HG03460 (cell line): ENCODE results near the gene CLDN6.

Experiments
- ATAC-seq: cut with Tn5 transposase; IDR thresholded peaks from one replicate; pipeline ENCODE4 v1.9.1; 2021; ENCODE audit not compliant: unreplicated experiment

Gene CLDN6

DNA sequence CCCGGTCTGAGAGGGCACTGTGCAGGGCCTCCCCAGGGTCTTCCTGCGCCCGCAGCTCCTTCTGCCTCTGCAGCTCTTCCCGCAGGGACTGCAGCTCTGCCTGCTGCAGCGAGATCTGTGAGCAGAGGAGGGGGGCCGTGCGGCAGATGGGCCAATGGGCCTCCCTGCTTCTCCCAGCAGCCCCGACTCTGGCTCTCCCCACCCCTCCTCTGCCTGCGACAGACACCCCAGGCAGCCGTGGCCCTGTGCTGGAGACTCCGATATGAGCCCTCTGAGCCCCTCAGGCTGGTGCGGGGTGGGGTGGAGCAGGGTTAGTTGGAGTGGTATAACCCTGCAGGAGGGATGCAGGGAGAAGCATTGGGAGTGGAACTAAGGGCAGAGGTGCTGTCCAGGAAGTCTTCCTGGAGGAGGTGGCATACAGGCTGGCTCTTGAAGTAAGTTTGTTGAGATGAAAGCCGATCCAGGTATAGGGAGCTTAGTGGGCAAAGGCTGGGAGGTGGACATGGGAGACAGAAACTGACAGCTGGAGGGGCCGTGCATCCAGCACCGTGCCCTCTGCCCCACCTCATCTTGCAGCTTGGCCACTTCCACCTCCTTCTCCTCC is 10.8 kb upstream of the CLDN6 start:
- no peak for ATAC-seq

DNA sequence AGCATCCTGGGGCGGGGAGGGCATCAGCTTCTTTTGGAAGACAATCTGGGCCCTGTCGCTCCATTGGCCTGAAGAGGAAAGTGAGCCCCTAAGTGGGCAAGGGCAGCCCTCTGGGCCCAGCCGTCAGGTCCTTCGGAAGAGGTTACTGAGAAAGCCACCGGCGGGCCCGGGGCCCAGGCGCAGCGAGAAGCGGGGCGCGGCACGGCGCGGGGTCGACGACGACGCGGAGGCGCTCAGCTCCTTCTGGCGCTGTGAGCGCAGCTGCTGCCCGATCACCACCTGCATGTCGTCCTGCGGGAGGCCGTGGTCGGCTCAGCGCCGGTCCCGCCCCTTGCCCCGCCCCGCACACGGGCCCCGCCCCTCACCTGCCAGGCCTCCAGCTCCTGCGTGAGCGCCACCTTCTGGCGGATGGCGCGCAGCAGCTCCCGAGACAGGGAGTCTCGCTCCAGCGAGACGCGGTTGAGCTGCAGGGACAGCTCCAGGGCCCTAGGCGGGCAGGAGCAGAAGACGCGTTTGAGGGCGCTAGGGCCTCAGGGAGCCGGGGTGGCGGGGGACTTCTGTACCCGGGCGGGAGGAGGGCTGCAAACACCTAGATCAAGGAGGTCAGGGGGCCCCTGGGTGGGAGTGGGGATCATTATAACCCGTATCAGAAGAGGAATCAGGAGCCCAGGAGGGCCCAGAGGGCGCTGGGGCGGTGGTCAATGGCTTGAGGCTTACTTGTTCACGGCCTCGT is 10.2 kb upstream of the CLDN6 start:
- peak; percentile 32 for ATAC-seq

DNA sequence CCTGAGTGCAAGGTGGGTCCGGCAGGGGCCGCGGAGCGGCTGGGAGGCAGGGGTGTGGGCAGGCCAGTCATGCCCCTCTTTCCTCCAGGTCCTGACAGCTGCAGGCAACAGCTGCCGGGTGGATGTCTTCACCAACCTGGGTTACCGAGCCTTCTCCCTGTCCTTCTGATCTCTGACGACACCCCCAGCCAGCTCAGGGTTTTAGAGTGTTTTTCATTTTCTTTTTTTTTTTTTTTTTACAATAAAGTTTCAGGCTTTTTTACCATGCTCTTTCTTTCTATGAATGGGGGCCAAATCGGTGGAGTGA is 9.5 kb upstream of the CLDN6 start:
- no peak for ATAC-seq

DNA sequence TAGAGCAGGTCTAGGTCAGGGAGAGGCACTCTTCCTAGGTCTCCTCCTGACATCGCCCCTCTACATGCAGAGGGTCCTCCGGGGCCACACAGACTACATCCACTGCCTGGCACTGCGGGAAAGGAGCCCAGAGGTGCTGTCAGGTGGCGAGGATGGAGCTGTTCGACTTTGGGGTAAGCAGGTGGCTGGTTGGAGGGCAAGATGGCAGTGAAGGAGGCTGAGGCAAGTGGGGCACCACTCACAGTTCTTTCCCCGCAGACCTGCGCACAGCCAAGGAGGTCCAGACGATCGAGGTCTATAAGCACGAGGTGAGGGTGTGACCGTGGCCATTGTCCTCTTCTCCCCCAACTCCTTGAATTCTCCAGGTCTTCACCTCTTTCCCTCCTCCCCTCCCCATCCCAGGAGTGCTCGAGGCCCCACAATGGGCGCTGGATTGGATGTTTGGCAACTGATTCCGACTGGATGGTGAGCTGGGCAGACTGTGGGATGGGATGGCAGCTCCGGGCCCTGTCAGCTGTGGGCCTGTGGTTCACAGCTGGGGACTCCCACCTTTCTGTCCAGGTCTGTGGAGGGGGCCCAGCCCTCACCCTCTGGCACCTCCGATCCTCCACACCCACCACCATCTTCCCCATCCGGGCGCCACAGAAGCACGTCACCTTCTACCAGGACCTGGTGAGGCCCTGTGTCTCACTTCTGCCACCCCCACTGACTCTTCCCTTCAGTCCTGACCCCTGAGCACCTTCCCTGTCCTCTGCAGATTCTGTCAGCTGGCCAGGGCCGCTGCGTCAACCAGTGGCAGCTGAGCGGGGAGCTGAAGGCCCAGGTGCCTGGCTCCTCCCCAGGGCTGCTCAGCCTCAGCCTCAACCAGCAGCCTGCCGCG is 8.9 kb upstream of the CLDN6 start:
- ATAC-seq: no peak

DNA sequence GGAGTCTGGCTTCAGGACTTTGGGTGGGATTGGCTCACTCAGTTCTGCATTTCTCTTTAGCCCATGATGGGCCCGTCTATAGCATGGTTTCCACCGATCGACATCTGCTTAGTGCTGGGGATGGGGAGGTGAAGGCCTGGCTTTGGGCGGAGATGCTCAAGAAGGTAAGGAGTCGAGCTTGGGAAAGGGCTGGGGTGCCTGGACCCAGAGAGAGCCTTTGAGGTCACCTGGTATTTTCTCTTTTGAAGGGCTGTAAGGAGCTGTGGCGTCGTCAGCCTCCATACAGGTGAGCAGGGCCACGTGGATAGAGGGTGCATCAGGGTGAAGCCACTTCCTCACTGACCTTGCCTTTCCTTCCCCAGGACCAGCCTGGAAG is 8.0 kb upstream of the CLDN6 start:
- no peak for ATAC-seq

DNA sequence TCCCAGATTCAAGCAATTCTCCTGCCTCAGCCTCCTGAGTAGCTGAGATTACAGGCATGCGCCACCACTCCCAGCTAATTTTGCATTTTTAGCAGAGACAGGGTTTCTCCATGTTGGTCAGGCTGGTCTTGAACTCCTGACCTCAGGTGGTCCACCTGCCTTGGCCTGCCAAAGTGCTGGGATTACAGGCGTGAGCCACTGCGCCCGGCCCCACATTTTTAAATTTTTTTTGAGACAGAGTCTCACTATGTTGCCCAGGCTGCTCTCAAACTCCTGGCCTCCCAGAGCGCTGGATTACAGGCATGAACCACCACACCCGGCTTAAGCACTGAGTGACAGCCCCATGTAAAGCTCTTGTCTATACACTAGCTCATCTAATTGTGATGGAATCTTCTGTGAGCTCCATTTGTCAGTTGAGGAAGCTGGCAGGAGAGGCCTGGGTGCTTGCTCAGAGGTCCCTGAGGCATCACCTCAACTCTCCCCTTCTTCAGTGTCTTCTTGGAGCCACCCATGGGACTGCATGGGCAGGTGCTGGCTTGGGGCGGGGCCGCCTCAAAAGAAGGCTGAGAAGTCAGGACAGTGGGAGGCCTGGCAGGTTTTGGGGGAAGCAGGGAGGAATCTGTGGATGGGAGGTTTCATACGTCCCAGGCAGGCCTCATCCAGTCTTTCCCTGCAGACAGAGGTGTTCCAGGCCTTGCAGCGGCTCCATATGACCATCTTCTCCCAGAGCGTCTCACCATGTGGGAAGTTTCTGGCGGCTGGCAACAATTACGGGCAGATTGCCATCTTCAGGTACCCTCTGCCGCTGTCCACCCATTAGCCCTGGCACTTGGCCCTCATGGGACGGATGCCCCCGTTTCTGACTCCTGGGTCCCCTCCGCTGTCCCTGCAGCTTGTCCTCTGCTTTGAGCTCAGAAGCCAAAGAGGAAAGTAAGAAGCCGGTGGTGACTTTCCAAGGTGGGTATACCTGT is 7.3 kb upstream of the CLDN6 start:
- no peak for ATAC-seq

DNA sequence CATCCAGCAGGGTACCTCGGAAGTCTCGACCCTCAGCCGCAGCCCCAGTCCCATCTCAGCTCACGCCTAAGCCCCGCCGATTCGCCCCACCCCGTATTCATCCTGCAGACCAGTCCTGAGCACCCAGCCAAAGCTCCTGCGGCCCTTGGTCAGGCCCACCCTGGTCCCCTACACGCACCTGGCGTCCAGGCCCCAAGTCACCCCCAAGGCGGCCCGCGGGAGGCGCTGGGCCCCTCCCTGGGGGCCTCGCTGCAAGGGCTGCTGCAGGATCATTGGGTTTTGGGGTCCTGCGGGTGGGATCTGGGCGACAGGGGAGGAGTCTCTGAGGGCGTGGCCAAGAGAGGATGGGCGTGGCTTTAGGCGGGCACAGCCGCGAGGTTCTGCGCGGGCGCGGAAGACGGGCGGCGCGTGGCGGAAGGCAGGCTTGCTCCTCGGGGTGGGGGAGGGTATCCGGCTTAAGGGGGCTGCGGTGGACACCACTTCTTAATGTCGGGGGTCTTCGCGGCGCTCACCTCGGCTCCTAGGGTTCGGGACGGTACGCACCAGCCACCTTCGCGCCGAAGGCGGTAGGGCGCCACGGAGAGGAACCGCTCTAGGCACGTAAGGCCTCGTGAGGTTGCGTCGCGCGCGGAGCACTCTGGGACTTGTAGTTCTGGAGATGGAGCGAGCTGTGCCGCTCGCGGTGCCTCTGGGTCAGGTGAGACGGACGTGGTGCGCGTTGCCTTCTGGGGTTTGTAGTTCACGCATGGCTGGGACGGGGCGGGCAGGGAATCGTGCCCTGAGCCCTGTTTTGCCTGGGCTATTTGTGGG is 5.9 kb upstream of the CLDN6 start, which contains the start of the genes HCFC1R1 and THOC6:
HCFC1R1 (minus strand) TSS at position 274 of the 810 bp plus-strand sequence; CDS start at position 273, 1 bp downstream.
THOC6 (plus strand) TSS at position 367 of the 810 bp plus-strand sequence; CDS start at position 659, 292 bp downstream.
- ATAC-seq: peak; percentile 67

DNA sequence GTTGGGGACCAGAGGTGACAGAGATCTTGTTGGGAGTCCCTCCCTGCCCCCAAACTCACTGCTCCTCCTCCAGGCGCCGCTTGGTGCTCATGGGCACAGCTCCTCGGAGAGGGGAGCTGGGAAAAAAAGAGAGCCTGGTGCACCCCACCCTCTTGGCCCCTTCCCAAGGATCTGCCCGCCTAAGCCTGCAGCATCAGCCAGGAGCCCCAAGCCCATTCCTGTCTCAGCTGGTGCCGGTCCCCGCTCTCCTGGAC is 5.4 kb upstream of the CLDN6 start:
- ATAC-seq: no peak

DNA sequence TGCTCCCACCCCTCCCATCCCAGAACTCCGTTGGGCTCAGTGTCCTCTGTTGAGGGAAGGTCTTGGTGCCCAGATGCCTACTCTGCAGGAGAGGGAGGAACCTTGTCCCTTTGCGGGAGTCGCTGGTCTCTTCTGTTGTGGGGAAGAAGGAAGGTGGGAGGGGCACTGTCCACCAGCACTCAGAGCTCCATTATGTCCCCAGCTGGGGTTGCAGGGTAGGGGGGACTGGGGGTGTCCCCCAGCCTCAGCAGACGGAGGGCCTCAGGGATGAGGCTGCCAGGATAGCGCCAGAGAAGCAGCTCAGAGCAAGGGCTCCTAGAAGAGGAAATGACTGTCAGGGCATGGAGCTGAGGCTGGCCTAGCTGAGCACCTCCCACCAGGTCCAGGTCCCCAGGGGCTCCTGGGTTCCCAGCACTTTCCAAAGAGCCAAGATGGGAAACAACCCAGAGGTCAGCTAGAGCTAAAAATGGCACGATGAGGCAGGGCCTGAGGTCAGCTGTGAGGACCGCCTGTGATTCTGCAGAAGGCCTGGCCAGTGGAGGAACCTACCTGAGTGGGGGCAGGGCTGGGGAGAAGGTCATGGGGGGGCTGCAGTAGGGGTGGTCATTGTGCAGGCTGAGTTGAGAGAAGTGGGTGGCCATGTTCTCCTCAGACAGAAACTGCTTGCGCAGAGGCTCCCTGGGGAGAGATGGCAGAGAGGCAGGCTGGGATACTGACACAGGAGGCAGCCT is 4.9 kb upstream of the CLDN6 start:
- ATAC-seq: no peak

DNA sequence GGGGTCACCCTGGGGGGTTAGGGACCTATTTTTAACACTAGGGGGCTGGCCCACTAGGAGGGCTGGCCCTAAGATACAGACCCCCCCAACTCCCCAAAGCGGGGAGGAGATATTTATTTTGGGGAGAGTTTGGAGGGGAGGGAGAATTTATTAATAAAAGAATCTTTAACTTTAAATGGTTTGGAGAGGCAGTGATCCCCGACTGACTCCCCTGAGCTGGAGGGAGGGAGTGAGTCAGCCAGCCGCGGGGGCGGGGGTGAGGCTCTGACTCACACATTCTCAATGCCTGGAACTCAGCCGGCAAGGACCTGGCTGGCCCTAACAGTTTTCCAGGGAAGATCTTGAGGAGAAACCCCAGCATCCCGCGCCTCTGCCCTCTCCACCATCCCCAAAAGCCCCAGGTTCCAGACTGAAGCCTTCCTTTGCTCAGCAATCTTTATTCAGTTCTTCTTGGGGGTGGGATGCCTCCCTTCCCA is 4.3 kb upstream of the CLDN6 start:
- ATAC-seq: no peak

DNA sequence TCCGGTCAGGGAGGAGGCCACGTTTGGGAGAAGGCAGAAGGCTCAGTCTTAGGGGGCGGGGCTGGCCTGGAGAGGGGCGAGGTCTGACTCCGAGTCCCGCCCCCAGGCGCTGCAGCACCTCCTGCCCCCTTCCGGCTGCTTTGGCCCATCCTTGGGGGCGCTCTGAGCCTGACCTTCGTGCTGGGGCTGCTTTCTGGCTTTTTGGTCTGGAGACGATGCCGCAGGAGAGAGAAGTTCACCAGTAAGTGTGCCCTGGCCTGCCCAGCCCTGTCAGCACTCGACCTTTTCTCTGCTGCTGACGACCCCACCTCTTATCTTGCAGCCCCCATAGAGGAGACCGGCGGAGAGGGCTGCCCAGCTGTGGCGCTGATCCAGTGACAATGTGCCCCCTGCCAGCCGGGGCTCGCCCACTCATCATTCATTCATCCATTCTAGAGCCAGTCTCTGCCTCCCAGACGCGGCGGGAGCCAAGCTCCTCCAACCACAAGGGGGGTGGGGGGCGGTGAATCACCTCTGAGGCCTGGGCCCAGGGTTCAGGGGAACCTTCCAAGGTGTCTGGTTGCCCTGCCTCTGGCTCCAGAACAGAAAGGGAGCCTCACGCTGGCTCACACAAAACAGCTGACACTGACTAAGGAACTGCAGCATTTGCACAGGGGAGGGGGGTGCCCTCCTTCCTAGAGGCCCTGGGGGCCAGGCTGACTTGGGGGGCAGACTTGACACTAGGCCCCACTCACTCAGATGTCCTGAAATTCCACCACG is 3.6 kb upstream of the CLDN6 start:
- no peak for ATAC-seq

DNA sequence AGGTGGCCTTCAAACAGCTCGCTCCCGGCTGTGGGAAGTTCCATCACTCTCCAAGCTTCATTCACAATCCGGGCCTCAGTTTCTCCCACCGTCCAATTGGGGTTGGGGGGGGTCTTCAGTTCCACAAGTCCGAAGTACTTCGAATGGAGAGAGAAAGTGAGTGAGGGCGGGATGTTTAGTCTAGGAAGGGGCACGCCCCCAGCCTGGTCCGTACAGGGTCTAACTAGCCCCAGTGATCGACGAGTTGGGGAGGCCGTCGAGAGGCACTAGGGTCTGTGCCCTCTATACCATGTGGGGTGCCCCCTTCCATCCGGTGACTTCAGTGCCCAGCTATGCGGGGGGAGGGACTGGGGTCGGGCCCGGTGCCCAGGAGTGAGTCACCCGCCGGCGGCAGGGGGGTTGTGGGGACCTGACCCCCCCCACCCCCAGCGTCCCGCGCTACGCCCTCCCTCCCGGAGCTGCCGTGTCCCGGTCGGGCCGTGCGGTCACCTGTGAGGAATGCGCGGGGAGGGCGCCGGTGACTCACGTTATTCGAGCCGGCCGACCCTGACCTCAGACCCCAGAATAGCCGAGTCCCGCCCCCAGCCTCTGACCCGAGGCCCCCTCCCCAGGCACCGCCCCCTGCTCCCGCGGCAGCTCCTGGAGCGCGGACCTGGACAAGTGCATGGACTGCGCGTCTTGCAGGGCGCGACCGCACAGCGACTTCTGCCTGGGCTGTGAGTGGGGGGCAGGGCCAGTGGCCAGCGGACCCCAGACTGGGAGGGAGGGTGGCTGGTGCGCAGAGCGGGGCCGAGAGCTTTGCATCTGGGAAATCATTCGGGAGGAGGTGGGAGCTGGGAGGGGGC is 2.8 kb upstream of the CLDN6 start:
- no peak for ATAC-seq

DNA sequence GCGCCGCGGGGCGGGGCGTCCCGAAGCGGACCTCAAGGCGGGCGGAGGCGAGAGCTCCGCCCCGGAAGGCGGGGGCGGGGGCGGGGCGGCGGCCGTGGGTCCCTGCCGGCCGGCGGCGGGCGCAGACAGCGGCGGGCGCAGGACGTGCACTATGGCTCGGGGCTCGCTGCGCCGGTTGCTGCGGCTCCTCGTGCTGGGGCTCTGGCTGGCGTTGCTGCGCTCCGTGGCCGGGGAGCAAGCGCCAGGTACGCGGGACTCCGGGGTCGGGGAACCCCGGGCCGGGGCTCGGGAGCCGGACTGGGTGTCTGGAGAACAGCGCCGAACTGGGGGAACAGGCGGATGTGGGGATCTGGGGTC is 2.2 kb upstream of the CLDN6 start, which contains the start of gene TNFRSF12A:
TNFRSF12A (plus strand) TSS at position 122 of the 357 bp plus-strand sequence; CDS start at position 152, 30 bp downstream.
- no peak for ATAC-seq

DNA sequence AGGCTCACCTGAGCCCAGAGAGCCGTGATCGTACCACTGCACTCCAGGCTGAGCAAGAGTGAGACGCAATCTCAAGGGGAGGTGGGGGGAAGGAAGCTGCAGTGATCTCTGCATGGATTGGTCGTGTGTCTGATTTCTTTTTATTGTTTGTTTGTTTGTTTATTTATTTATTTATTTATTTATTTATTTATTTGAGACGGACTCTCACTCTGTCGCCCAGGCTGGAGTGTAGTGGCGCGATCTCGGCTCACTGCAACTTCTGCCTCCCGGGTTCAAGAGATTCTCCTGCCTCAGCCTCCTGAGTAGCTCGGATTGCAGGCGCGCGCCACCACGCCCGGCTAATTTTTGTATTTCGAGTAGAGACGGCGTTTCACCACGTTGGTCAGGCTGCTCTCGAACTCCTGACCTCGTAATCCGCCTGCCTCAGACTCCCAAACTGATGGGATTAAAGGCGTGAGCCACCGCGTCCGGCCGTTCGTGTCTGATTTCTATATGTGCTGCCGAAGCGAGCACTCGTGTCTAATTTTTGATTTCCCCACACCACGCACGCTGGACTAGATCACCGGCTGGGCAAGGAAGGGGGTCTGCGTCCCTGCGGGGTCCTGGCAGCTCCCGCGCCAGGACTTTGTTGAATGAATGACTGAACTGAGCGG is 1.7 kb upstream of the CLDN6 start:
- no peak for ATAC-seq

DNA sequence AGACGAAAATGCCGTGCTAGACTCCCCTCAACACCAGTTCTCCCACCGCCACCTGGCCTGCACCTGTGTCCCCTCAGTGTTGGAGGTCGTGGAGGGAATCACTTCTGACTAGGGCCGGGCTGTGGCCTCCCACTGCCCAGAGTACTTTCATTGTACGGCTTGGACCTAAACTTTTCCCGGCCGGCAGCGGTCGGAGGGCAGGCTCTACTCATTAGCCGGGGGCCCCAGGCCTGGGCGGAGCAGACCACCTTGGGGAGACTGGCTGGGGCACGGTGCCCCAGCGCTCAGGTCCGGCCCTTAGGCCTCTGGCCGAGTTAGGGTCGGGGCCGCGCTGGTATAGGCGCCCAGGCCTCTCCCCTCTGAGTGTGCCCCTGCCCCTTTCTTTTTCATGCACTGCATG is 639 bp downstream of the CLDN6 start:
- no peak for ATAC-seq

DNA sequence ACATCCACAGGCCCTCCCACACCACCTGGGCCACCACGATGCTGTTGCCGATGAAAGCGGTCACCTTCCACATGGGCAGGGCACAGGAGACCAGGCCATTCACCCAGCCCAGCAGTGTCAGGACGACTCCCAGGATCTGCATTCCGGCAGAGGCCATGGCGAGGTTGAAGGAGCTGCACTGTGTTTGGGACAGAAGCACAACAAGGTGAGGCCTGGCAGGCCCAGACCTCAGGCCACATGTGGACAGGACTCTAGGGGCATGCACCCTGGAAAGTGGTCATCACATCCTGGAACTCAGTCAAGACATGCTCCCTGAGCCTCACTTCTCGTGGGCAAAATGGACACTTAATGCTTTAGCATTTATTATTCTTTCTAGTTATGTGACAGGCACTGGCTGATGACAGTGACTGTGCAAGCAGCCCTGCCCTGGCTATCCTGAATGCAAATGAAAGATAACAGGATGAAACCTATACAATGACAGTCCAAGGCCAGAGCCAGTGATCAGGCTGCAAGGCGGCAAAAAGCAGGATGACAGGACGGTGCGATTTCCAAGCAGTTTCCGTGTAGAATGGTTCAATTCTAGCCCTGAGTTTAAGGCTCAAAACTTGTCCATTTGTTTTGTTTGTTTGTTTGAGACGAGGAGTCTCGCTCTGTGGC is 2.0 kb downstream of the CLDN6 start:
- no peak for ATAC-seq

DNA sequence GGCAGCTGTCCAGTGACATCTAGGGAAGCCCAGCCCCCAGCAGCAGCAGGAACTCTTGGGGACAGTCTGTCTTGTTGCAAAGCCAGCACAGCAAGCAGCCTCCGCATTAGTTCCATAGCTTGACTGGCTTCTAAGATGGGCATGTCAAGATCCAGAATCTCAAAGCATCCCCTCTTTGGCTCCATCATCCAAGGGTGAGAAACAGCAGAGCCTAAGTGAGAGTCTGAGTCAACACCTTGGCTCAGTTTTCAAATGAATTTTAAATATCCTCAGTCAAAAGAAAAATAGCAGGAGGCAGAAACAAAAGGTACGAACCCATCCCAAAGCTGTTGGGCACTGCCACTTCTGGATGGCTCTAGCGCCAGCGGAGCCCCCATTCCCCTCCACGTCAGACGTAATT is 3.0 kb downstream of the CLDN6 start:
- no peak for ATAC-seq
